ENCODE data around the gene CDH1.
"Not testable (repeated sequence)": the region's sequence is repeated elsewhere in the genome, so short reads cannot be mapped to it uniquely, and the experiment has no call there.

The CDH1 gene

GRCh38 chr16:68737046-68737729, at the start of gene CDH1:
Gene CDH1 (plus strand): TSS chr16:68737292. CDS start chr16:68737416, 124 bp downstream.
- DNase-seq = no peak

DNA sequence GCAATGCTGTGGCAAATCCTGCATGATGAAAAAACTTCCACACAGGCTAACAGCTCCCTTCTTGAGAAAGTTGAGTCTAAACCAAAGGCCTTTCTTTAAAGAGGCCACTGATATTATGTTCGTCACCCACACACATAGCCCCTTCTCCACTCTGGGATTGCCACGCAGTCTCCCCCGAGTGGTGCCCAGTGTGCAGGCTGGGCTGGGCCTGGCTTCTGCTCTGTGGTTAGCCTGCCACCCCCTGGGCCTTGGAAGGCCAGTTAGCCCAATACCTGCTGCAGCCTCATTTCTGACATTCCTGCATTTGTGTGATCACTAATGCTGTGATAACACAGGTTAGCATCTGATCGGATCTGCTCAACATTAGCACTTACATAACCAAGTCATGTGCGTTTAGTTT, 47.2 kb upstream of the CDH1 start:
- no peak for DNase-seq

GRCh38 chr16:68695575-68695974, 41.5 kb upstream of the CDH1 start:
- DNase-seq = no peak

GRCh38 chr16:68696514-68696913, 40.6 kb upstream of the CDH1 start:
- DNase-seq = no peak

- no peak for DNase-seq
Measured at GRCh38 chr16:68698091-68698490, 39.0 kb upstream of the CDH1 start.

DNA sequence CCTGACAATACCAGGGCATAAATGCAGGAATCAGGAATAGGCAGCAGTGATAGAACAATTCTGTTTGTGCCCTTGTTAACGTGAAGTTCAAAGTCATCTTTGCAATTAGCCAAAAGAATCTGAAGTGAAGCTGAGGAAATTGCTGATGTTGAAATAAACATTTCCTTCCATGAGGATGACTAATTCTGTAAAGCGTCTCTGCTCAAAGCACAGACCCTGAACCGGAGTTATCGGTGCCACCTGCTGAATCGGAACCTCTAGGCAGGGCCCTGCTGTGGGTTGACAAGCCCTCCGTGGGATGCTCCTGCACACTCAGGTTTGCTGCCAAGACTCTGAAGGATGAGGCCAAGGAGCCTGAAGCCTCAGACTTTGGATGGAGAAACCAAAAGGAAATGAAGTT, 37.0 kb upstream of the CDH1 start:
- no peak for DNase-seq

DNA sequence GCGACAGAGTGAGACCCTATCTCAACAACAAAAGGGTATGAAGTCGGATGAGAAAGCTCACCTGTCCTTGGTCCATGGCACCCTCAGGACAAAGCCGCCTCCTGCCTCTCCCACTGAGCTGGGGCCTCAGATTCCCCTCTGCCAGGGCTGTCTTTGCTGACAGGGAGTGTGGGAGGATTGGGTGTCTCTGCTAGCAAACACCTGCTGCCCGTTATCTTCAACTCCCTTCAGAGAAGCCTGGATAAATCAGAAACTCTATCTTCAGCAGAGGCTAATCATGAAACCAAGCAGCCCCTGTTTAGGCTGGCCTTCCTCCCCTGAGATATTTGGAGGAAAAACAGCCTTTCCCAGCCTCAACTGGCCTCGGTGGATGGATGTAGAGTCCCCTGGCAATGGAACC, 36.3 kb upstream of the CDH1 start:
- no peak for DNase-seq

- peak; percentile 22 for DNase-seq
Measured at GRCh38 chr16:68704232-68704867, 32.7 kb upstream of the CDH1 start.

DNA sequence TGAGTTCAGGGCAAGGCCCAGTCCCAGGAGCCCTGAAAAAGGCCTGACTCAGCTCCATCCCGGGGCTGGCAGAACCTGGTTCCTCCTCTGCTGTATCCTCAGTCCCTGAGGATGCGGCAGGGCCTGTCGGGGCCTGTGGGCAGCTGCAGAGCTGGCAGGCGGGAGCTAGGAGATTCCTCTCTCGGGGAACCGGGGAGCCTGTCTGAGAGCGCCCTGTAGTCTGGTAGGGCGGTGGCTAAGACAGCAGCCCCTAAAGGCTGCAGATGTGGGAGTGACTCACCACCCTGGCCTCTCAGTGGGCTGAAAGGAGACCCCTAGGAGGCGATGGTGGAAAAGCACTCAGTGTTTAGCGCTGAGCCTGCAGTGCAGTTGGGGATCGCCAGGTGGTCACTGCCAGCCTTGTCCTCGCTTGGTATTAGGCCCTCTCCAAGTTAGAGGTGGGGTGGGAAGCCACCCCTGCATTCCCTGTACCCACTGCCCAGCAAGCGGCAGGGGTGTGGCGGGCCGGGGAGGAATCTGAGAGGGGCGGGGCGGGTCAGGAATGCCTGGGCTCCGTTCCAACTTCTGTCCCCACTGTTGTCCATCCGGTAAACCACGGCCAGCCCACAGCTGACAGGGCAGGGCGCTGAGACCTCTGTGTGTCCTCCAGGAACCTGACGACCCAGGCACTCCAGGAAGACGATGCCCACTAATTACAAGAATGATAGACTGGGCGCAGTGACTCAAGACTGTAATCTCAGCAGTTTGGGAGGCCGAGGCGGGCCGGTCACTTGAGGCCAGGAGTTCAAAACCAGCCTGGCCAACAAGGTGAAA, 29.5 kb upstream of the CDH1 start:
- DNase-seq = no peak

- no peak for DNase-seq
Measured at GRCh38 chr16:68710211-68710610, 26.9 kb upstream of the CDH1 start.

GRCh38 chr16:68711421-68712139, 25.5 kb upstream of the CDH1 start:
- peak; percentile 59 for DNase-seq

GRCh38 chr16:68713361-68713760, 23.7 kb upstream of the CDH1 start:
- DNase-seq = no peak

DNA sequence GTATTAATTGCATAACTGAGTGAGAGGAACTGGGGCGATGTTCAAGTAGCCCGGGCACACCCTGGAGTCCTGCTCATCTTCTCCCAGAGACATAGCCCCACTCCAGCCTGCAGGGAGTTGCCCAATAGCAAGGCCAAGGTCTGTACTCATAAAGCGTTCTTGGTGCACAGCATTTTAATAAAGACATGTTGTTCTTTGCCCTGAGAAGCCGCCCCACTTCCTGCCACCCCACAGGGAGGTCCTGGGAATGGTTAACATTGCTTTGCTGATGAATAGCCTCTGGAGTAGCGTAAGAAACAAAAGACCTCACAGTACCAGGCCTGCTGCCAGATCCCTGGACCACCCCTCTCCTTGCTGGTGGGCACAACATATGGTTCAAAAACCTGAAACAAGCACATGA, 21.6 kb upstream of the CDH1 start:
- no peak for DNase-seq

DNA sequence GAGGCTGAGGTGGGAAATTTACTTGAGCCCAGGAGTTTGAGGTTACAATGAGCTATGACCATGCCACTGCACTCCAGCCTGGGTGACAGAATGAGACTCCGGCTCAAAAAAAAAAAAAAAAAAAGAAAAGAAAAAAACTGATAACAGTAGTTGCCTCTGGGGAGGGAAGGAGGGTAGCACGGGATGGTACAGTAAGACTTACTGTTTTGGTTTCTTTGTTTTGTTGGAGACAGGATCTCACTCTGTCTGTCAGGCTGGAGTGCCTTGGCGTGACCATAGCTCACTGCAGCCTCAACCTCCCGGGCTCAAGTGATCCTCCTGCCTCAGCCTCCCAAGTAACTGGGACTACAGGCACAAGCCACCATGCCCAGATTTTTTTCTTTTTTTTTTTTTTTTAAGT, 20.6 kb upstream of the CDH1 start:
- not testable (repeated sequence) for DNase-seq

- no peak for DNase-seq
Measured at GRCh38 chr16:68717684-68718083, 19.4 kb upstream of the CDH1 start.

DNA sequence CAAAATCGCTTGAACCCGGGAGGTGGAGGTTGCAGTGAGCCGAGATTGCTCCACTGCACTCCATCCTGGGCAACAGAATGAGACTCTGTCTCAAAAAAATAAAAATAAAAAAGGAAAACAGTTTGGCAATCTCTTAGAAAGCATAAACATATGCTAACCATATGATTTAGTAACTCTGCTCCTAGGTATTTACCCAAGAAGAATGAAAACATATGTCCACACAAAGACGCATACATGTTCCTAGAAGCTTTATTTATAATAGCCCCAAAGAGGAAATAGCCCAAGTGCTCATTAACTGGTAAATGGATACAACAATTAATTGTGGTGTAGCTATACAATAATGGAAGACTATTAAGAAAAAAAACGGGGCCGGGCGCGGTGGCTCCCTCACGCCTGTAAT, 18.5 kb upstream of the CDH1 start:
- no peak for DNase-seq

GRCh38 chr16:68719993-68720489, 17.1 kb upstream of the CDH1 start:
- no peak for DNase-seq

GRCh38 chr16:68722119-68723024, 14.7 kb upstream of the CDH1 start:
- no peak for DNase-seq

GRCh38 chr16:68724797-68725196, 12.3 kb upstream of the CDH1 start:
- DNase-seq = no peak

DNA sequence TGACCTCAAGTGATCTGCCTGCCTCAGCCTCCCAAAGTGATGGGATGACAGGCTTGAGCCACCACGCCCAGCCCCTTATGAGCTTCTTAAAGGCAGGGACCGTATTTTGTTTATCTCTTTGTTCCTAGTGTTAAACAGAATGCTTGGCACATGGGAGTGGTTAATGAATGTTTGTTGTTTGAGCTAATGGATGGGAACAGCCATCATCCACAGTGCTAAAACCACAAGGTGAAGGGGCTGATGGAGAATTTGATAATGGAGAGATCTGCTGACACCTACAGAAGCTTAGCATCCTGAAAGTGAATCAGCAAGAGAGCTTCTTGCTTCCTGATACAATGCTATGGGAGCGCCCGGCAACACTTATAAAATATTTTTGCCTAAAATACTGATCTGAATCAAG, 8.6 kb upstream of the CDH1 start:
- no peak for DNase-seq

DNA sequence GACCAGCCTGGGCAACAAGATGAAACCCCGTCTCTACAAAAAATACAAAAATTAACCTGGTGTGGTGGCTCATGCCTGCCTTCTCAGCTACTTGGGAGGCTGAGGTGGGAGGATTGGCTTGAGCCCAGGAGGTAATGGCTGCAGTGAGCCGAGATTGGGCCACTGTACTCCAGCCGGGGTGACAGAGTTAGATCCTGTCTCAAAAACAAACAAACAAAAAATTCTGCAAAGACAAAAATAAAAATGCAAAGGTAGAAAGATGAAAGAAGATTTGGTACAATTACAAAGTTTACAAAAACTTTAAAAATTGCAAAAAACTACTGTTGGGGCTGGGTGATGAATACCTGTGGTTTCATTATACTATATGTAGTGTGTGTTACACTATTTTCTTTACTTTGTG, 5.5 kb upstream of the CDH1 start:
- no peak for DNase-seq

DNA sequence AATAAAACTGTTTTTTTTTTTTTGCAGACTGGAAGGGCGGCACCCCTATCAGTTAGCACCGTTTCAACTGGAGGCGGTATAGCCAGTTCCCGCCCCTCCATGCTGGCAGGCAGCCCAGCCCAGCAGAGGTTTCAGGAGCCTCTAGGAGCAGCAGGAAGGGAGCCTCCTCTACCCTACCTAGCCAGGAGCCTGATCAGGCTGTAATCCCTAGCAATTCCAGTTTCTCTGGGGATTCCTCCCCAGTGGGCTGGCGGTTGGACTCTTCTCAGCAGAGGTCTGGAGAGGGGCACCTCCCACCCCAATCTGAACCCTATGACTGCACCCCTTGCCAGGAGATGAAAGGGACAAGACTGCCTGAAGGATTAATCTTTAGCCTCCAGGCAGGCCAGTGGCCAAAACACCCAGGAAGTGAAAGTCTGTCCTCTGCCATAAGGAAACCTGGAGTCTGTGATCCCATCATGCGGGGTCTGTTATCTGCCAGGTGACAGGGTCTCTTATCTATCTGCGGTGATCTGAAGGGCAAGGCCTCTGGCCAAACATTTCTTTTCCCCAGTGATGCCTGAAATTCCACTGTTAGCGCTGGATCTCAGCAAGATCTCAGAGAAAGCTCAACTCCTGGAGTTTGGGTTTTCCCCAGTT, 4.9 kb upstream of the CDH1 start:
- no peak for DNase-seq
